ENCODE data around the gene NSF. TPM values are rescaled to one million over a fixed set of nuclear protein-coding genes. Genes with fewer than 3 reads are reported as not detected.
"Not testable (repeated sequence)": the region's sequence is repeated elsewhere in the genome, so short reads cannot be mapped to it uniquely, and the experiment has no call there.

The NSF gene
- total RNA-seq, 1 donor from 2014 or later: 76.7 TPM

DNA sequence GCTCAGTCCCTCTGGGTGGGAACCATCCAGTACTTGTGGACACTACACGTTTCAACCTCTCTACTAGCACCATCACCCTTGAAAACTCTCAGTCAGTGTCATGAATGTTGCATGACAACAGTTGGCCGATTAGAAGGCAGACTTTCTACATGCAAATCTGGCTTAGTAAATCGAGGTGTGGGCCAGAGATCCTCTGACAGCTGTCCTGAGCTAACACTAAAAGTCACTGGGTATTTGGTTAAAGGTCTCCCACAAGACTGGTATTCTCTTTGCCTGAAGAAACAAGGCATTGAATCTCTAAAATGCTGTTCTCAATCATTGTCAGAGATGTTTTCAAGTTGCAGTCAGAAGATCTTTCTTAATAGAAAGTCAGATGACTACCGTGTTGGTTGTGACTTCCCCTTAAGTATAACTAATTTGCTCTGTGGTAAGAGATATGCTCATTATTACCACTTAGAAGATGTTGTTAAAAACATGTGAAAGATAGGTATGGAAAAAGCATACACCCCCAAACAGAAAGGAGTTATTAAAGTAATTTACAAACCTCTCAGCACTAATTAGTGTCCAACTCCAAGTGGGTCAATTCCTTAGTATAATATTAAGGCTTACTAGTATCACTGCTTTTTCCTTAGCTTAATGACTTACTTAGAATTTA is 165.7 kb downstream of the NSF start:
- DNase-seq (ENCODE audit: low spot score): no peak

DNA sequence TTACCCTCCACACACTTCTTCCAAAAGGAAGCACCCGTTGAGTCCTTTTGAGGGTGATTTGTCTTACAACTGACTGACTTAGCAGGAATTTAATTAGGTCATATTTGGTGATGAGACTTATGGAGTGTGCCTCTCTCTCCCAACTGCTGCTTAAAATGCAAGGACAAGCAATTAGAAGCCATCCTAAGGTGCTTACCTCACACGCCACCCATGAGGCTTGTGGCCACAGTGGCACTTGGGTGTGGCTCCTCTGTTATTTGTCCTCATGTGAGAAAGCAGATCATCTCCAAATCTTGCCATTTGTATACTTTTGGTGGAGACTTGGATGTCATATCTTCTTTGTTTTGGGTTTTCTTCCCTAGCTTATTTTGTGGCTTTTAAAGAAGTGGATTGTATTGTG is 166.4 kb downstream of the NSF start:
- no peak for DNase-seq (ENCODE audit: low spot score)

DNA sequence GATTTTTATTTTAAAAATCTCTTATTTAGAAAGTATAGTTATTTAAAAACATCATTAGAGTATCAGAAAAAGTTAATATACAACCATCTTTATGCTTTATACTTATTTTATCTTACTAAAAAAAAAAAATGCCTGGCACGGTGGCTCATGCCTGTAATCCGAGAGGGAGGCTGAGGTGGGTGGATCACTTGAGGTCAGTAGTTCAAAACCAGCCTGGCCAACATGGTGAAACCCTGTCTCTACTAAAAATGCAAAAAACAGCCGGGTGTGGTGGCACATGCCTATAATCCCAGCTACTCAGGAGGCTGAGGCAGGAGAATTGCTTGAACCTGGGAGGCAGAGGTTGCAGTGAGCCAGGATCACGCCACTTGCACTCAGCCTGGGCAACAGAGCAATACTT is 167.1 kb downstream of the NSF start:
- not testable (repeated sequence) for DNase-seq (ENCODE audit: low spot score)

DNA sequence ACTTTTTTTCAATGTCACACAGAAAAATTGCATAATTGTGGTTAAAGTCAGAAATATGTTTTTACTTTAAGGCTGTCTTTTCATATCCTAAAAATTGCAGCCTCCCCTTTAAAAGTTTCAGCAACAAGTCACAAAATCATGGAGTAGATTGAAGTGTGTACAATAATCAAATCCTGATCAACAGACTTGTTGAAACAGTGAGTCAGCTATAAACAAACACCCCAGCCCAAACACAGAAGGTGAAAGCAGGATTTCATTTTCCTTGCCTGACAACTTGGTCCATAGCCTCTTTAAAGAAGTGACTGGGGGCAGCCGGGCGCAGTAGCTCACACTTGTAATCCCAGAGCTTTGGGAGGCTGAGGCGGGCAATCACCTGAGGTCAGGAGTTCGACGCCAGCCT is 168.1 kb downstream of the NSF start:
- DNase-seq (ENCODE audit: low spot score): no peak

DNA sequence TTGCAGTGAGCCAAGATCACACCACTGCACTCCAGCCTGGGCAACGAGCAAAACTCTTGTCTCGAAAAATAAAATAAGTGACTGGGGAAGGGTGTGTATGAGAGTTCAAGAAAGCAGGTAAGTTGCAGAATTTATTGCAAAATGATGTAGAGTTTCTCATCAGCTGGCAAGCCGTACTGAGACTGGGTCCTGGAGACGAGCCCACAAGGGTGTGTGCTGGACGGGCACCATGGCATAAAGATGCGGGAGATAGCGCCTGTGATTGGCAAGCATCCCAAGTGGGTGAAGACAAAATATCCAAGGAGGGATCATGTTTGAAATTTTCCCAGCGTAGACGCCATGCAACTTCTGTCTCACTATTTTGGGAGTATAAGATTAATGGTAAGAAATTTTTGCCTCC is 168.7 kb downstream of the NSF start:
- no peak for DNase-seq (ENCODE audit: low spot score)

DNA sequence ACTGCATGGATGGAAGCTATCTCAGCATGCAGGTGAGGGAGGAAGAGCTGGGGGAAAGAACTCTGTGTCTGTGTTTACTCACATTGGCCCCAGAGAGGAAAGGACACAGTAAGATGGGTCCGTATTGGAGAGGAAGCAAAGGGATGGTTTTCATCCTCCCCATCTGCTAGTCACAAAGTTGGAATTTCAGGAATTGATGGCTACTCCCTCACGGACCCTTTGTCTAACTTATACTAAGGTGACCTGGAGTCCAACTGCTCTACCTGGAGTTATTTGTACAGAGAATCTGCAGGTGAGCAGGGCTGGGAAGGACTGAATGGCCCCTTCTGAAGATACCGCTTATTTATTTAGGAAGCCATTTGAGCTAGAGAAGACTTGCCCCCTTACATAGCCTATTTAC is 172.9 kb downstream of the NSF start:
- DNase-seq (ENCODE audit: low spot score): no peak

DNA sequence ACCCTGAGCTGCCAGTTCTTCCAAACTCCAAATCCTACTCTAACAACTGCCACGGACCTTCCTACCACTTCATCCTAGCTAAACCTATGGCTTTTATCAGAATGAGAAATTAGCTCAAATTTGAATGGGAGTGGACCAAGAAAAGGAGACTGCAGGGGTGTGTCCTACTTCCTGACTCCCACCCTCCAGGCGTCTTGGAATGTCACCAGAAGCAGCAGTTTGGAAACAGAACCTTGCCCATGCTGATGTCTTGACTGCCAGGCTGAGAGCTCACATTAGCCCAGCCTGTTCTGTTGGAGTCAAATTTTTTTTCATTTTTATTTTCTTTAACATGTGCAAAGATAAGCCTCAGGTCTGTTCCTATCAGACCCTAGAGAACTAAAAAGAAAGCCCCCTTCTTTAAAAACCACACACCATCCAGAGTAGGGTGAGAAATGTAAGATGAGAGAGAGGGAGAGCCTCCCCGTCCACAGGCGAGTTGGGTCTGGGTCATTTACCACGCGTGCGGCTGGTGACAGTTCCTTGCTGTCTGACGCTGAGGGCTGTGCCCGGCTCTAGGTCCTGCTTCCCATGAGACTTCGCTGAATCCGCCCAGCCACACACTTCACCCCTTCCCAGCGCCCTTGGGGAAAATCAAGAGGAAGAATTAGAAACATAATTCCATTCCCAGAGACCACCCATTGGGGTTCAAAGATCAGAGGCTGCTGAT is 173.7 kb downstream of the NSF start:
- DNase-seq (ENCODE audit: low spot score): no peak

DNA sequence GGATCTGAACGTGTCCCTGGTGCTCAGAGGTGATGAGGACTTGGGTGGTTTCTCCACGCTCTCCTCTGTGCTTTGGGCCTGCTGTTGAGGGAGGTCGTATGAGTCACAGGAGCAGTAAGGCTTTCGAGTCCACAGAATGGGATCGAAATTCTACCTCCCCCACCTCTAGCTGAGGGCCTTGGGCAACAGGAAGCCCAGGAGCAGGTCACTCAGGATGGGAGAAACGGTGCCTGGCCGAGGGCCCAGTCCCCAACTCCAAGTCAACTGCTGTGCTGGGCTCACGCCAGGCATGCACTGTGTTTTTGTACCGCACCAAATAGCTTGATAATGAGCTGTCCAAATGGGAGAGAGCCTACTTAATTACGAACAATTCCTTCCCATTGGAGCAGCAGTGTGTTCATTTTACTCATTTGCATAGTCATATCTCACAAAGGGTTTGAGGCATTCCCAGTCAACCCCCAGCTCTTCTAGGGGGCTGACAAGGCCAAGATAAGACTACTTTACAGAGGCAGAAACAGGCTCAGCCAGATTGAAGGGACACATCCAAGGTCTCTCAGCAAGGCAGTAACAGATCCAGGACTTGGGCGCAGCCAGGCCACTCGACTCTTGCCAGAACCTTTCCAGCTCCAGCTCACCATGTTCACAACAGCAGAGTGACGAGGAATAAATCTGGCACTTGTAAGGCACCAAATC is 174.4 kb downstream of the NSF start:
- DNase-seq (ENCODE audit: low spot score): no peak

DNA sequence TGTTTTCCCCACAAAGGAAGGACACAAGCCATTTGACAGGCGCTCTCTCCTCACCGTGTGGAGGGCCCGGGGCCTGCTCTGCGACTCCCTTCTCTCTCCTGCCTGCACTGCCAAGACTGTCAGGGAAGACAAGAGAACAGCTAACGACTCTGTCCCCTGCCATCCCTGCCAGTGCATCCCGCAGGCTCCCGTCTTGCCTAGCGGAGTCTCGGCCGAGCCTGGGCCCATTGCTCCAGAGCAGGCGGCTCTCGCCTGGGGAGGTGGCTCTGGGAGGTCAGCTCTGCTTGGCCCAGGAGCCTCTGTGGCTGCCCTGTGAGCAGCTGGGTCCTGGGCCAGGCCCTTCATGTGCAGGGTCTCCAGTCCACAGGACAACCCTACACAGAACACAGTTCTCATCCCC is 175.0 kb downstream of the NSF start:
- no peak for DNase-seq (ENCODE audit: low spot score)

DNA sequence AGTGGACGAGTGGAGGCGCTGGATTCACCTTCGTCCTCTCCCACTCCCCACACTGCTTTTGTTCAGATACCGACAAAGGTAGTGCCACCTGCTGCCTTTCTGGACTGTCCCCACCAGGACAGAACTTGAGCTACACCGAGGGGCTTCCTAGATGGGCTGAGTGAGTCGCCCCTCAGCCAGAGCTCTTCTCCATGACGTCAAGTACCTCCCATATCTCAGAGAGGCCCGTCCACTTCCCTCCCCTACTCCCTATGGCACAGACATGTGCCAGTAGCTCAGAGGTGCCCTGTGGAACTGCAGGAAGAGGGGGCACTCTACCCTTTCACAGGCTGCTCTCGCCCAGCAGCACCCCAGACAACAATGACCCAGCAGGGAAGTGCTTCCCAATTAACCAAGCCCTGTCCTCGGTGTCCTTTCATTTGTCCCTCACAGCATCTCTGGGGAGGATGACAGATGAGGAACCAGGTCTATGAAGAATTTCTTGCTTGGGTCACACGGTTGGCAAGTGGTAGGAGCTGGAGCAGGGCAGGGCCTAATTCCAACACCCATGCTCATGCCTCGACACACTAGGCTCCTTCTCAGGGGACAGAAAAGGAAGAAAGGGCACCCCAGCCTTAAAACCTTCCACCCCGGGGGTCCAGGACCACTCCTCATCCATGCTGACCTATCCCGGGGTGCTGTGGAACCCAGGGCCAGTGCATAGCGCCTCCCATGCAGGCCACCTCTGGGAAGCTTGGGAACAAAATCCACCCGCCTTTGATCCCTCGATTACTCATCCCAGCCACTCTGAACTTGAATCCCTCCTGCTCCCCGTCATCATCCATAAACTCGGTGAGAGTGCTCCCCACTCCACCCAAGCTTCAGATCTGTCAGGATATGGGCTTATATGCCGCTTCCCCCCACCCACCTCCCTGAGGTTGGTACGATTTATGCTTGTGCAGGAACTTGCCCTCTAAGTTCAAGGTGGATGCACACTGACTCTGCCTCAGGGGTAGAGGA is 176.3 kb downstream of the NSF start:
- DNase-seq (ENCODE audit: low spot score): no peak

DNA sequence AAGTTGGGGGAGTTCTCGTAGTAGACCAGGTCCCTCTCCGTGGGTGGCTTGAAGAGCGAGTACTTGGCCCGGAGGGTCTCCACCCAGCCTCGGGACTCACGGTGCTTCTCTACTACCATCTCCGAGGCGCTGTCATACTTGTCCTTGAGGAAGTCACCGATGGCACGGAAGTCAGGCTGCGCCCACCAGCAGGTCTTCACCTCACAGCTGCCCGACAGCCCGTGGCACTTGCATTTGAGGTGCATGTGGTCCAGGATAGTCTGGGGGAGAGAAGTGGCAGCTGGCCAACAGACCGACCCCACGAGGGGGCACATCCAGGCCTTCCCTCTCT is 178.0 kb downstream of the NSF start:
- no peak for DNase-seq (ENCODE audit: low spot score)

DNA sequence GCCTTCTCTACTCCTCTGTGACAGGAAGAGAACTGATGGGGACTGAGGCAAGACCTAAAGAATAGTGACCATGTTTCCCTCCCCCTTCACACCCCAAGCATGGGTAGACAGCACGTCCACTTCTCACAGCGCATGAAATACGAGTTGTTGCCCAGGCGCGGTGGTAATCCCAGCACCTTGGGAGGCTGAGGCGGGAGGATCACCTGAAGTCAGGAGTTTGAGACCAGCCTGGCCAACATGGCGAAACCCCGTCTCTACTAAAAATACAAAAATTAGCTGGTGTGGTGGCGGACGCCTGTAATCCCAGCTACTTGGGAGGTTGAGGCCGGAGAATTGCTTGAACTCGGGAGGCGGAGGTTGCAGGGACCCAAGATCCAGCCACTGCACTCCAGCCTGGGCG is 178.4 kb downstream of the NSF start:
- not testable (repeated sequence) for DNase-seq (ENCODE audit: low spot score)

DNA sequence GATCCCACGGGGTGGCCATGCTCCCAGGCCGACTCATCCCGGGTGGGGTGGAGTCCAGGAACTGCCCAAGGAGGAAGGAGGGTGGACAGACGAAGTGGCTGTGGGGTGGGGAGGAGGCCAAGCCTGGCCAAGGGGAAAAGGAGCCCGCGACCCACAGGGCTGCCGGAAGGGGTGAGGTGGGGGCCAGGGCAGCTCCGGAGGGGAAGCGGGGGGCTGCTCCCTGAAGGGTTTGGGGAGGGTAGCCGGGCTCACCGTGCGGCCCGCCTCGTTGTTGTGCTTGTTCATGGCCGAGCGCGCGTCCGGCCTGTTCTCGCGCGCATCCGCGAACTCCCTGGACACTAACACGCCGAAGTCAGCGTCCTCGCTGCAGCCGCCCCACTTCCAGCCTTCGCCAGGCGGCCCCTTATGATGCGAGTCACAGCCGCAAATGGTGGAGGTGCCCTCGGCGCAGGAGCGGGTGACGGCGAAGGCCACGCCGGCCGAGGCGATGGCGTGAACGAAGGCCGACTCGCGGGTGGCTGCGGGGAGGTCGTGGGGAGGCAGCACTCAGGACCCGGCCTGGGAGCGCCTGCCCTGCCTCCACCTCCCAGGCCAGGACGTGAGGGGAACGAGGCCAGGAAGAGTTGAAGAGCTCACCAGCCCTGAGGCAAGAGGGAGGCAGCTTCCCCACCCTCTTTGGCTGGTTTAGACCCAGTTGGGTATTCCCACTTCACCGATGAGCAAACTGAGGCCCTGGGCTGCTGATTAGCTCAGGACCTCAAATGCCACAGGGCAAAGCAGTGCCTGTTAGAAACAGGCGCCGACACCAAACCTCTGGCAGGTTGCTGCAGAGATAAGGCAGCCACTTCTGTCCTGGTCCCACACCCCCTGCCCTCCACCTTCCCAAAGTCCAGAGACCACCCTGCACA is 179.3 kb downstream of the NSF start:
- no peak for DNase-seq (ENCODE audit: low spot score)

DNA sequence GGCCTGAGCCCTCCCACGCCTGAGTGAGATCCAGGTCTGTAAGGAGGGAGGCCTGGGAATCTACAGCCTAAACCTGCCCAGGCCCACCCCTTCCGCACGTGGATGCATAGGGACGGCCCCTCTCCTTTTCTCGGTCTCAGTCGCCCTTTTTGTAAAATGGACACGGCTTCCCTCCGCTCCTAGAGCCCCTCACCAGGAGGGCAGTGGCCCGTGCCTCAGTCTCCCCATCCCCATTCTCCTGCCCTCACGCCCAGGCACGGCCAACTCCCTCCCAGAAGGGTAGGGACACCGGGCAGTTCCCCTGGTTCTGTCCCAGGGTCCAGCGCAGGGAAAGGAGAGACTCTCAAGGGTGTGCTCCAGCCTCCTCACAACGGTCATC is 180.0 kb downstream of the NSF start:
- DNase-seq (ENCODE audit: low spot score): no peak

DNA sequence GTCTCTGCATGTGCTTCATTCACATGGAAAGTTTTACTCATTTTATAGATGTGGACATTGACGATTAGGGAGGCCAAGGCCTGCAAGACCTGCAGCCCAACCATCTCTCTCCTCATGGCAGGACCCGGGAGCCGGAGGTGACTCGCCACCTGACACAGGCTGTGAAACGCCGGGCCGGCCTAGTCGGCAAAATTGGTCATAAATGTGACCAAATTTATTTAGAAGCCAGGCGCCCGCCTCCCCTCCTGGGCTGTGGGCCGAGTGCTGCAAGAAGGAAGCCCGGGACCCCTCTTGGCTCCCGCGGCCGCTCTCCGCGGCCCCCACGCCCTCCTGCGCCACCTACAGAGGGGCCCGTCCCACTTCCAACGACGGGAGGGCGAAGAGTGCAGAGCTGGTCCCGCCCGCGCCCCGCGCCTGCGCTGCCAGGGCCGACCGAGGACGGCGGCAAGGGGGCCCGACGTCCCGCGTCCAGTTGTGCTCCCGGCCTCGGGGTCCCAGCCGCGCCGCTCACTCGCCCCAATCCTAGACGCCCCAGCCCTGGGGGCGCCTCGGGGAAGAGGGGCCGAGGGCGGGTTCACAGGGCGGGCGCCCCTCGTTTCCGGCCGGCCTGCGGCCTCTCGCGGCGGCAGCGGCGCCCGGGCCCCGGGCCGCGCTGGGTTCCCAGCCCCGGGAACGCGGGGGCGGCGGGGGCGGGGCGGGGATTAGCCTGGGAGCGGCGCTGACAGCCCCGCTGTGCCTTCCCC is 180.5 kb downstream of the NSF start:
- DNase-seq (ENCODE audit: low spot score): no peak

DNA sequence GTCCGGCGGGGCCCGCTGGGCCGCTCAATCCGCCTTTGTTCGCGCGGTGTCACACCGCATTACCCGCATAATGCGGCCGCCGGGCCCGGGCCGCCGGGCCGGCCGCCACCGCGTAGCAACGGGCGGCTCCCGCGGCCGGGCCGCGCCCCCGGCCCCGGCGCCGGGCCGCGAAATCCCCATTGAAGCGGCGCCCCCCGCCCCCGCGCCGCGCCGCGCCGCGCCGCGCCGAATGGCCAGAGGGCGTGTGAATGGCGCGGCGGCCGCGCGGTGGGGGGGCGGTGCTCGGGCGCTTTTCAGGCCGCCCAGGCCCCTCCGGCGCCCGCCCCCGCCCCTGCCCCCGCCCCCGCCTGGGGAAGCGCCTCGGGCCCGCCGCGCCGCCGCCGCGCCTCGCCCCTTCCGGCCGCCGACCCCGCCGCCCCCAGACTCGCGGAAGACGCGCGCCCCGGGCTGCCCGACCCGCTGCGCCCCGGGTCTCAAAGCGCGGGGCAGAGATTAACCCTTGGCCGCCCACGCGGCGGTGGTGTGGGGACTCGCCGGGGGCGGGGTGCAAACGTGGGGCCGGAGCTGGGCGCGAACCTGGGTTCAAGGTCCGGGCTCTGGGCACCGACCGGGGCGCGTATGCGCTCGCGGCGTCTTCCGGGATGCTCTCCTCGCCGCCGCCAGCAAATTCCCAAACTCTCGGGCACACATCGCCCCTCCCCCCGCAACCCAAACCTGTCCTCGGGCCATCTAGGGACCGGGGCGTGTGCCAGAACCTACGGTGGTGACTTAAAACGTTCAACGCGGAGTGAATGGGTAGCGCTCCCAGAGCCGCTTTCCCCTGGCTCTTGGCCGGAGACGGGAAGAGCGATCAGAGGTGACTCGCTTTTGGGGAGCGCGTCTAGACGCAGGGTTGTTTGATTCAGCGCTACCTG is 181.3 kb downstream of the NSF start:
- no peak for DNase-seq (ENCODE audit: low spot score)

DNA sequence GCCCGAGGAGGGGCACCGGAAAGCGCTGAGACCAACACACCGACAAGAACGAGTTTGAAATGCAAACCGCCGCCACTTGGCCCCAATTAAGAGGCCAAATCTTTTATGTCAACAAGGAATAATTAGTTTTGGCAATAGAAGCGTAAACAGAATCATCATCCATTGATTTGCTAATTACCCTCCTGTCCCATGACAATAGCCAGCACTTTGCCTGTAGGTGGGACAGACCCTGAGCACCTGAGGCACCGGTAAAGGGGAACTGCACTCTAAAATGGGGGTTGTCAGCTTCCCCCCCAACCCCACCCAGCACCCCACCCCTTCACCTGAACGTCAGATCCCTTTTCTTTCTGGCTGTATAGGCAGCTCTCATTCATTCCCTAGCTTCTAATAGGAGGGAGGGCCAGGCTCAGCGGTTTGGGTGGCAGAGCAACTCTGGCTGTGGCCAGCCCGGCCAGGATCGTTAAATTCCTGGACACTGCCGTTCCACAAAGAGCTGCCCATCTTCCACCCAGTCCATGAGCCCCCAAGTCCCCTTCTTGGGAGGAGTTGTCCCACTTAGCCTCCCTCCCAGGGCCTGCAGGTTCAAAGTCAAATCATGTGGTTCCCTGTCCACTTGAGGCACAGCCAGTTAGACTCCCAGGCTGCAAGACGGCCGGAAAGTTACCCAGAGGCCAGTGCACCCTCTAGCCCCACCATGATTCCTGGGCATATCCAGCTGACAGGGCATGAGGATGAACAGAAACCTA is 182.2 kb downstream of the NSF start:
- no peak for DNase-seq (ENCODE audit: low spot score)

DNA sequence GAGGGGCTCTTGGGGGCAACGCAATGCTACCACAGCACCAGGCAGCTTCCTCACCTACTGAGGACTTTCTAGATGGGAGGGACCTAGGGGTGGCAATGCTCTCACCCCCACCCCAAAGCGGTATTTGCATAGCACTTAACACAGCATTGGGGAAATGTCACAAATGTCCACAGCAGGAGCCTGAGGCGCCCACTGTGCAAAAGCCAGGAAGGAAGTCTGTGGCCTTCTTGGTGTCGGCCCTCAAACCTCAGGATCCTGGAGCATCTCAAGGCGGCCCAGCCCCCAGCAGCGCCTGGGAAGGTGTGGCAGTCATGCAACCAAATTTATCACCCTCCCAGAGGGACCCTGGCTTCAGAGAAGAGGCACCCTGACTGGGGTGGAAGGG is 182.7 kb downstream of the NSF start:
- DNase-seq (ENCODE audit: low spot score): no peak

DNA sequence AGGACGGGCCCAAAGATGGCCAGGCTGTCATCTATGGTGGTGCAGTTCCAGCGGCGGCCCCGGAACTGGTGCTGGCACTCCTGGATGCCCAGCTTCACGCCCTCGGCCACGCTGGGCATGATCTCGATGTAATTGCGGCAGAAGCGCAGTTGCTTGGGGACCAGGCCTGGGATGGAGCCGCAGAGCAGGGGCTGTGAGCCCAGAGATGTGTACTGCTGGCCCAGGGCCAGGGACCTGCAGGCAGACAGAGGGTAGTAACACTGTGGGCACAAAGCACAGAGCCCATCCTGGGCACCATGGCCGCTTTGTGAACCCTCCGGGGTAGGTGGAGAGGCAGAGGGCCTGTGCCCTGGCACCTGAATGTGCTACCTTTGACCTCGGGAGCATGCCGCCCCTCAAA is 183.2 kb downstream of the NSF start:
- DNase-seq (ENCODE audit: low spot score): no peak
